HG03159 (cell line): Measurements from ENCODE around the gene UQCC5.
A peak's percentile ranks its signal among the peaks of the same experiment; 100 is the strongest.

ENCODE experiments used
- ATAC-seq: cut with Tn5 transposase; IDR thresholded peaks from one replicate; pipeline ENCODE4 v1.9.1; 2021; ENCODE audit warnings: mild to moderate bottlenecking, moderate library complexity; ENCODE audit not compliant: unreplicated experiment

Gene UQCC5

GRCh38 chr3:52536369-52537164, at the start of gene UQCC5:
Gene UQCC5 (plus strand): TSS chr3:52536605. CDS start chr3:52536756, 151 bp downstream.
- peak; percentile 80 for ATAC-seq

GRCh38 chr3:52487050-52487787, 49.2 kb upstream of the UQCC5 start:
- ATAC-seq: no peak

GRCh38 chr3:52487788-52488691, 48.4 kb upstream of the UQCC5 start:
- ATAC-seq: no peak

- ATAC-seq: no peak
Observed at GRCh38 chr3:52488746-52489145, 47.7 kb upstream of the UQCC5 start.

GRCh38 chr3:52489453-52489852, 47.0 kb upstream of the UQCC5 start:
- ATAC-seq: no peak

- no peak for ATAC-seq
Observed at GRCh38 chr3:52490035-52490938, 46.1 kb upstream of the UQCC5 start.

GRCh38 chr3:52490939-52491526, 45.4 kb upstream of the UQCC5 start:
- no peak for ATAC-seq

GRCh38 chr3:52492059-52492458, 44.3 kb upstream of the UQCC5 start:
- ATAC-seq: no peak

GRCh38 chr3:52493232-52494017, 43.0 kb upstream of the UQCC5 start:
- no peak for ATAC-seq

GRCh38 chr3:52494445-52494844, 42.0 kb upstream of the UQCC5 start:
- no peak for ATAC-seq

- ATAC-seq: no peak
Observed at GRCh38 chr3:52494886-52495495, 41.4 kb upstream of the UQCC5 start, which contains the start of gene STAB1. Gene STAB1 (plus strand): TSS chr3:52495338. CDS start chr3:52495414, 76 bp downstream.

- ATAC-seq: no peak
Observed at GRCh38 chr3:52495777-52496602, 40.4 kb upstream of the UQCC5 start.

- ATAC-seq: no peak
Observed at GRCh38 chr3:52498137-52499054, 38.0 kb upstream of the UQCC5 start.

GRCh38 chr3:52501046-52501445, 35.4 kb upstream of the UQCC5 start:
- no peak for ATAC-seq

- ATAC-seq: no peak
Observed at GRCh38 chr3:52502001-52502400, 34.4 kb upstream of the UQCC5 start.

GRCh38 chr3:52502808-52503350, 33.5 kb upstream of the UQCC5 start:
- no peak for ATAC-seq
